Sigmoid colon (tissue), 4 donors: ENCODE data around the gene SOX14.

Source experiments
- EP300 ChIP-seq, 4 donors: sonication (generic); formaldehyde crosslinking; IDR thresholded peaks; one replicate each; pipeline ENCODE4 v1.6.1; 2017; ENCODE audit warnings: antibody characterized with exemption in 4 of 4
- POLR2A ChIP-seq, 2 donors: fragments of 450-650 bp; IDR thresholded peaks; one replicate each; pipeline ENCODE4 v1.6.1; 2016; ENCODE audit warnings: antibody characterized with exemption in 2 of 2, mild to moderate bottlenecking in 2 of 2, moderate library complexity in 2 of 2
- POLR2AphosphoS5 ChIP-seq, 4 donors: sonication (generic); formaldehyde crosslinking; IDR thresholded peaks; one replicate each; pipeline ENCODE4 v1.6.1; 2017; ENCODE audit warnings: antibody characterized with exemption in 4 of 4
- TF ChIP-seq, protein P1 (sequence below), 4 experiments: fragments of 450-650 bp in 3 of 4; fragments of 200-600 bp in 1 of 4; IDR thresholded peaks; one replicate each; pipeline ENCODE4 v1.5.1; 2016 to 2019; ENCODE audit warnings: antibody characterized with exemption in 4 of 4, mild to moderate bottlenecking in 3 of 4, moderate library complexity in 2 of 4

DNA sequence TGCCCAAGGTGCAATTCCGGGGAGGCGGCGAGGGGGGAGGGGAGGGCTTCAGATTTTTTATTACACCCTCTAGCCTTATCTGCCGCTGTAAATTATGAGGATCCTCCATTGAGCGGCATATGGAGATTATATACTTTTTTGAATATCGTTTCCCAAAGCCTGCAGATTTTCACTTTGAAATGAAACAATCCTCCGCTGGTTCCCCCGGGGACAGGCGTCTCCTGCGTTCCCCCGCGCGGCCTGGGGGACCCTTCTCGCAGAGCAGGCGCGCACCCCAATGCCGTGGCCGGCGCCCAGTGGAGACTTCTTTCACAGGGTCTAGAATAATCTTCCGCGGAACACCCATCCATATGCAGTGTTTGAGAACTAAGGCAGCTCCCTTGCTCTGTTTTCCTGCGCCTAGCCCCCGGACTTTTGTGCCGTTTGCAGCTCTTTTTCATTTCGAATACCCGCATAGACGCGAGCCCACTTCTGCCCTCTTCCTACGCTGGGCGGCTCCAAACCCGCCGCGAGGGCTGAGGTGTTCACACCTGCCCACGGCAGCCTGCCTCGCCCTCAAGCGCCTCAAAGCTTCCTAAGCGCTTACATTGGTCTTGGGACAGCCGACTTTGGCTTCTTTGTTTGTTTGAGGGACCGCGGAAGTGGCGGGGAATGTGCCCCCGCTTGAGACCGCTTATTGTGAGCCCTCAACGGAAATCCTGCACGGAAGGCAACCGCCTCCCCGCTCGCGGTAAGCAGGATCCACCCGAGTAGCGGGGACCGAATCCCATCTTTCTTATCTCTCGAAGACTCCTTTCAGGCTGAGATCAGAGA lies 7.5 kb downstream of the SOX14 start:
- TF ChIP-seq, protein P1, sequence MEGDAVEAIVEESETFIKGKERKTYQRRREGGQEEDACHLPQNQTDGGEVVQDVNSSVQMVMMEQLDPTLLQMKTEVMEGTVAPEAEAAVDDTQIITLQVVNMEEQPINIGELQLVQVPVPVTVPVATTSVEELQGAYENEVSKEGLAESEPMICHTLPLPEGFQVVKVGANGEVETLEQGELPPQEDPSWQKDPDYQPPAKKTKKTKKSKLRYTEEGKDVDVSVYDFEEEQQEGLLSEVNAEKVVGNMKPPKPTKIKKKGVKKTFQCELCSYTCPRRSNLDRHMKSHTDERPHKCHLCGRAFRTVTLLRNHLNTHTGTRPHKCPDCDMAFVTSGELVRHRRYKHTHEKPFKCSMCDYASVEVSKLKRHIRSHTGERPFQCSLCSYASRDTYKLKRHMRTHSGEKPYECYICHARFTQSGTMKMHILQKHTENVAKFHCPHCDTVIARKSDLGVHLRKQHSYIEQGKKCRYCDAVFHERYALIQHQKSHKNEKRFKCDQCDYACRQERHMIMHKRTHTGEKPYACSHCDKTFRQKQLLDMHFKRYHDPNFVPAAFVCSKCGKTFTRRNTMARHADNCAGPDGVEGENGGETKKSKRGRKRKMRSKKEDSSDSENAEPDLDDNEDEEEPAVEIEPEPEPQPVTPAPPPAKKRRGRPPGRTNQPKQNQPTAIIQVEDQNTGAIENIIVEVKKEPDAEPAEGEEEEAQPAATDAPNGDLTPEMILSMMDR (IDR thresholded peaks at IDR 0.05) = no peak
- TF ChIP-seq POLR2AphosphoS5 (IDR thresholded peaks at IDR 0.05) (no peak), EP300 (IDR thresholded peaks at IDR 0.05) (no peak), POLR2A (IDR thresholded peaks at IDR 0.05) (no peak)
